ENCODE measurements around the gene CES3. TPM values are rescaled to one million over a fixed set of nuclear protein-coding genes. Genes with fewer than 3 reads are reported as not detected.

Gene CES3
- total RNA-seq, 4 donors from 2014 or later: 1.4 to 2.2 (median 1.5) TPM; not detected in 1

DNA sequence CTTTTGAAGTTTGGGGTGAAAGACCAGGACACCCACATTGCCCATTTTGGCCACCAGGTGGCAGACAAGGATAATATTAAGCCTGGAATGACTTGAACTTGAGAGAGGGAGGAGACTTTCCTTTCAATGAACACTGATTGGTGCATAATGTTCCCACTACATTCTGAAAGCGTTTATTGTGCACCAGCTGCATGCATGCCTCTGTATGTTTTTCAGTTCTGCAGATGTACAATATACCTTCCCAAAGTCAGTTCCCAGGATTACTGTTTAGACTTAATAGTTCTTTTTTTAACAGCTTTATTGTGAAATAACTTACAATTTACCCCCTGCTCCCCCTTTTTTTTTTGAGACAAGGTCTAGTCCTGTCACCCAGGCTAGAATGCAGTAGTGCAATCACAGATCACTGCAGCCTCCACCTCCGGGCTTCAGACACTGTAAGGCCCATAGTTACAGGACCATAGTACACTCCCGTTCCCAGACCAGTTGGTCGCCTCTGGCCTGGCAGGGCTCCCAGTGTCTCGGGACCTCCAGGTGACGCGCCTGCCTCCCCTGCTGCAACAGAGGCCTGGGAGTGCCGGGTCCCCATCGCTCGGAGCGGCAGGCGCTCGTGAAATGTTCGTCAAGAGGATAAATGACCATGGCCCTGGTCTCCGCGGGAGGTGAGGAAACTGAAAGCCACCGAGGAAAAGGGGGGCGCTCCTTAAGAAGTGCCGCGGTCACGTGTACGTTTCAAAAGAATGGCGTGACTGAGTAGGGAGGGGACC, 13.6 kb upstream of the CES3 start:
- no peaks in the 10 kb centered on the region for H3K9me3 ChIP-seq
- H3K27me3 ChIP-seq: peaks cover 3% of the 10 kb centered on the region
- H3K27ac ChIP-seq: no peak overlapping the region
- H3K4me1 ChIP-seq: peaks cover 21% of the 10 kb centered on the region
- DNase-seq (ENCODE audit: low spot score in 2 of 2): peak; percentile 89 to 91
- TF ChIP-seq POLR2AphosphoS5 (IDR thresholded peaks at IDR 0.05) (no peak), EP300 (IDR thresholded peaks at IDR 0.05) (no peak)
- TF ChIP-seq, protein P1, sequence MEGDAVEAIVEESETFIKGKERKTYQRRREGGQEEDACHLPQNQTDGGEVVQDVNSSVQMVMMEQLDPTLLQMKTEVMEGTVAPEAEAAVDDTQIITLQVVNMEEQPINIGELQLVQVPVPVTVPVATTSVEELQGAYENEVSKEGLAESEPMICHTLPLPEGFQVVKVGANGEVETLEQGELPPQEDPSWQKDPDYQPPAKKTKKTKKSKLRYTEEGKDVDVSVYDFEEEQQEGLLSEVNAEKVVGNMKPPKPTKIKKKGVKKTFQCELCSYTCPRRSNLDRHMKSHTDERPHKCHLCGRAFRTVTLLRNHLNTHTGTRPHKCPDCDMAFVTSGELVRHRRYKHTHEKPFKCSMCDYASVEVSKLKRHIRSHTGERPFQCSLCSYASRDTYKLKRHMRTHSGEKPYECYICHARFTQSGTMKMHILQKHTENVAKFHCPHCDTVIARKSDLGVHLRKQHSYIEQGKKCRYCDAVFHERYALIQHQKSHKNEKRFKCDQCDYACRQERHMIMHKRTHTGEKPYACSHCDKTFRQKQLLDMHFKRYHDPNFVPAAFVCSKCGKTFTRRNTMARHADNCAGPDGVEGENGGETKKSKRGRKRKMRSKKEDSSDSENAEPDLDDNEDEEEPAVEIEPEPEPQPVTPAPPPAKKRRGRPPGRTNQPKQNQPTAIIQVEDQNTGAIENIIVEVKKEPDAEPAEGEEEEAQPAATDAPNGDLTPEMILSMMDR (IDR thresholded peaks at IDR 0.05): peak; percentile 84 to 91
- peaks cover 16% of the 10 kb centered on the region for H3K36me3 ChIP-seq
- WGBS: 0% methylated on average over 23 of the region's 23 CpGs
- H3K4me3 ChIP-seq: peak overlapping the region; percentile 58

DNA sequence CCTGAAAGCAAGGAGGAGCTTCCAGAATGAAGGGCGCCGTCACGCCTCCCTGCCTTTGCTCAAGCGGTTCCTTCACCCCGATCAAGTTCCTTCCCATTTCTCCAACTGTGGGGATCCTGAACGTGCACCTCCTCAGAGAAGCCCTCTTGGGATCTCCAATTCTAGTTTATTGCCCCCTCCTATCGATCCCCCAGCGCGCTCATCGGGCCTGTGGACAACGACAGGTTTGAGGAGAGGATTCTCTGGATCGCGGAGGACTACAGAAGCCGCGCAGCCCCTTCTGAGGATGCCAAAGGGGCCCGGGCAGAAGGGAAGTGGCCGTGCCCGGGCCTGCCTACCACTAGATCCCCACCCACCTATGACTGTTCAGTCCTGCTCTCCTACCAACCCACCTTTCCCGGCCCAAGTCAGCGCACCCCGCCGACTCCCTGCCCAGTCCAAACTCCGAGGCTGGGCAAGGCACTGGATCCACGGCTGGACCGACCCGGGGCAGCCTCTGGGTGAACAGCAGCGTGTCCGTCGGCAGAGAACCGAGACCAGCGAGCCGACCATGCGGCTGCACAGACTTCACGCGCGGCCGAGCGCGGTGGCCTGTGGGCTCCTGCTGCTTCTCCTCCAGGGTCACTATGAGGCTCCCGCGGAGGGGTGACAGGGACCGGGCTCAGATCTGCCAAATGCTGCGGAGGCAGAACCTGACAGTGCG, 12.8 kb upstream of the CES3 start:
- Histone ChIP-seq H3K27me3 (peaks cover 3% of the 10 kb centered on the region), H3K27ac (no peak overlapping the region), H3K9me3 (no peaks in the 10 kb centered on the region), H3K4me3 (peak overlapping the region; percentile 58), H3K4me1 (peaks cover 21% of the 10 kb centered on the region), H3K36me3 (peaks cover 8% of the 10 kb centered on the region)
- peak in 1 of 2 donors; percentile 68 for DNase-seq (ENCODE audit: low spot score in 2 of 2)
- no peak for TF ChIP-seq POLR2AphosphoS5 (IDR thresholded peaks at IDR 0.05)
- TF ChIP-seq EP300 (IDR thresholded peaks at IDR 0.05): no peak
- no peak for TF ChIP-seq POLR2A (IDR thresholded peaks at IDR 0.05)
- TF ChIP-seq, protein P1 (IDR thresholded peaks at IDR 0.05): no peak
- WGBS: 2% methylated on average over 17 of the region's 44 CpGs

DNA sequence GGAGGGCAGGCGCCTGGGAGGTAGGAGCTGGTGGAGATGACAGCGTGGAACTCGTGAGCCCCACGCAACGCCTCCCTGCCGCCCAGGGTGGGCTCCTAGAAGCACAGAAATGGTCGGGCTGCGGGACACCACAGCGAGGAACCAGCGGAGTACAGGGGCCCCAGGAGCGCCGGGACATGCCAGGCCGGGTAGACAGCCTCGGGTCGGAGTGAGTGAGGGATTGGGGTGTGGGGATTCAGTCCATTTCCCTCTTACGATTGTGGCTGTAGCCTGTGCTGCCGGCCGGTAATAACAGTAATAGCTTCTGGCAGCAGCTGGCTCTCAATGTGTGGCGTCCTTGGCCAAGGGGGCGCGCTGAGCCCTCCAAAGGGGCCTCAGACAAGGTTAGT, 12.2 kb upstream of the CES3 start:
- TF ChIP-seq POLR2A (IDR thresholded peaks at IDR 0.05) (no peak), POLR2AphosphoS5 (IDR thresholded peaks at IDR 0.05) (no peak), EP300 (IDR thresholded peaks at IDR 0.05) (no peak)
- TF ChIP-seq, protein P1 (IDR thresholded peaks at IDR 0.05): no peak

DNA sequence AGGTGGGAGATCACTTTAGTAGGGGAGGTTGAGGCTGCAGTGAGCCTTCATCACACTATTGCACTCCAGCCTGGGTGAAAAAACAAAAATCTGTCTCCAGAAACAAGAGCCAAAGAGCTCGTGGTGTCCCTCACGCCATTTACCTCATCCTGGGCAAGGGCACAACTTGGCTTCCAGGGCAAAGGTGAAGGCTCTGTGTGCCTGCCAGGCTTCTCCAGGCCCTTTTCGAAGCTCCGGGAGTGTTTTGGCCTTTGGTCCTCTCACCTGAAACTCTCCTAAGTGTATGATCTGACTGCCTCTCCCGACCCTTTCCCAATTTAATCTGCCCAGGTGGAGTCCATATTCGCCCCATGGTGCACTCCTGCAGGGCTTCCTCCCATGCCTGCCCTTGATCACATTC, 11.6 kb upstream of the CES3 start:
- H3K27ac ChIP-seq: no peak overlapping the region
- DNase-seq (ENCODE audit: low spot score in 2 of 2): no peak
- peaks cover 3% of the 10 kb centered on the region for H3K27me3 ChIP-seq
- H3K9me3 ChIP-seq: no peaks in the 10 kb centered on the region
- TF ChIP-seq POLR2A (IDR thresholded peaks at IDR 0.05) (no peak), POLR2AphosphoS5 (IDR thresholded peaks at IDR 0.05) (no peak), EP300 (IDR thresholded peaks at IDR 0.05) (no peak)
- TF ChIP-seq, protein P1 (IDR thresholded peaks at IDR 0.05): no peak
- H3K4me3 ChIP-seq: no peak overlapping the region
- no peaks in the 10 kb centered on the region for H3K36me3 ChIP-seq
- WGBS: 78% methylated on average over 6 of the region's 6 CpGs
- H3K4me1 ChIP-seq: peaks cover 21% of the 10 kb centered on the region

More for the DNA sequence above, 12.2 kb upstream of the CES3 start:
- peaks cover 3% of the 10 kb centered on the region for H3K27me3 ChIP-seq
- H3K4me1 ChIP-seq: peaks cover 21% of the 10 kb centered on the region
- peaks cover 2% of the 10 kb centered on the region for H3K36me3 ChIP-seq
- 34% methylated on average over 7 of the region's 21 CpGs for WGBS
- H3K27ac ChIP-seq: no peak overlapping the region
- peak overlapping the region; percentile 58 for H3K4me3 ChIP-seq
- no peak for DNase-seq (ENCODE audit: low spot score in 2 of 2)
- no peaks in the 10 kb centered on the region for H3K9me3 ChIP-seq

DNA sequence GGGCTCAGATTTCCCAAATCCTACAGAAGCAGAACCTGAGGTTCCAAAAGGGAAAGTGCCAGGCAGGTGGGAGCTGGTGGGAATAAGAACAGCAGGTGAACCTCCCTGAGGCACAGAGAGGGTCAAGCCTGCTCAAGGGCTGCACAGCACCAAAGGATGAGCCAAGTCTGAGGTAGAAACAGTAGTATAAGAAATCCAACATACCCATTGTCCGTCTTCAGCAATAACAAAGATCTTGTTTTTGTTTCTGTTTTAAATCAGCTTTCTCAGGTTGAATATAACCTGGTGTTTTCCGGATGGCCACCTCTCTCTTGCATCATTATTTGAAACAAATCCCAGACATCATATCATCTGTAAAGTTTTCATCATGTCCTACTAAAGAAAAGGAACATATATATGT, 10.6 kb upstream of the CES3 start:
- Histone ChIP-seq H3K4me3 (no peak overlapping the region), H3K36me3 (no peaks in the 10 kb centered on the region), H3K27me3 (peaks cover 3% of the 10 kb centered on the region), H3K9me3 (no peaks in the 10 kb centered on the region), H3K4me1 (peaks cover 21% of the 10 kb centered on the region), H3K27ac (no peak overlapping the region)
- DNase-seq (ENCODE audit: low spot score in 2 of 2): no peak
- 82% methylated on average over 2 of the region's 2 CpGs for WGBS
- no peak for TF ChIP-seq POLR2AphosphoS5 (IDR thresholded peaks at IDR 0.05)
- no peak for TF ChIP-seq POLR2A (IDR thresholded peaks at IDR 0.05)
- TF ChIP-seq EP300 (IDR thresholded peaks at IDR 0.05): no peak
- TF ChIP-seq, protein P1 (IDR thresholded peaks at IDR 0.05): no peak
